GM12874 (cell line): ENCODE measurements around the gene ZNF385A.

ENCODE experiments used
- CTCF ChIP-seq: IDR thresholded peaks from 2 replicates; pipeline ENCODE4 v1.5.1; 2011; ENCODE audit warnings: low read depth, mild to moderate bottlenecking, control low read depth, low read length, moderate library complexity; ENCODE audit not compliant: insufficient read depth

Gene ZNF385A

GRCh38 chr12:54419088-54419887, 34.8 kb upstream of the ZNF385A start, which contains the start of gene ITGA5:
Gene ITGA5 (minus strand): TSS chr12:54419266. CDS start chr12:54419198, 68 bp downstream.
- no peak for TF ChIP-seq CTCF

- no peak for TF ChIP-seq CTCF
Observed at GRCh38 chr12:54418441-54419087, 34.0 kb upstream of the ZNF385A start.

- no peak for TF ChIP-seq CTCF
Observed at GRCh38 chr12:54417712-54418440, 33.3 kb upstream of the ZNF385A start.

- no peak for TF ChIP-seq CTCF
Observed at GRCh38 chr12:54416687-54417603, 32.4 kb upstream of the ZNF385A start.

GRCh38 chr12:54415221-54415929, 30.8 kb upstream of the ZNF385A start:
- TF ChIP-seq CTCF, result no peak

- no peak for TF ChIP-seq CTCF
Observed at GRCh38 chr12:54413284-54414190, 29.0 kb upstream of the ZNF385A start.
